Central memory CD8-positive, alpha-beta T cell (primary cell): ENCODE measurements around the gene EFTUD2.
A peak's percentile ranks its signal among the peaks of the same experiment; 100 is the strongest.
"Not testable (repeated sequence)": the region's sequence is repeated elsewhere in the genome, so short reads cannot be mapped to it uniquely, and the experiment has no call there.

Source experiments
- ATAC-seq: fragments of 150-1000 bp; cut with Tn5 transposase; replicated peaks from 2 replicates; pipeline ENCODE4 v1.10.0; 2022; ENCODE audit warnings: mild to moderate bottlenecking, moderate FRiP score, moderate number of reproducible peaks; ENCODE audit not compliant: poor library complexity, severe bottlenecking; ENCODE audit errors: extremely low read depth
- DNase-seq, 2 donors: peaks; one replicate each; pipeline ENCODE4 v3.0.0; 2021; ENCODE audit warnings: low spot score in 2 of 2
- H3K27ac Mint-ChIP-seq: one replicate; pipeline ENCODE4 v1.8.0; 2022; ENCODE audit warnings: low read depth, mild to moderate bottlenecking, moderate library complexity, mixed read lengths
- H3K27me3 Mint-ChIP-seq: one replicate; pipeline ENCODE4 v1.8.0; 2022; ENCODE audit warnings: mixed read lengths
- H3K36me3 Mint-ChIP-seq: one replicate; pipeline ENCODE4 v1.8.0; 2022; ENCODE audit warnings: mild to moderate bottlenecking, moderate library complexity, mixed read lengths; ENCODE audit not compliant: insufficient read depth
- H3K4me1 Mint-ChIP-seq: one replicate; pipeline ENCODE4 v1.8.0; 2022; ENCODE audit warnings: mixed read lengths
- H3K4me3 Mint-ChIP-seq: one replicate; pipeline ENCODE4 v1.8.0; 2022; ENCODE audit warnings: mild to moderate bottlenecking, moderate library complexity, mixed read lengths
- H3K9me3 Mint-ChIP-seq: one replicate; pipeline ENCODE4 v1.8.0; 2022; ENCODE audit warnings: mixed read lengths

Gene EFTUD2

DNA sequence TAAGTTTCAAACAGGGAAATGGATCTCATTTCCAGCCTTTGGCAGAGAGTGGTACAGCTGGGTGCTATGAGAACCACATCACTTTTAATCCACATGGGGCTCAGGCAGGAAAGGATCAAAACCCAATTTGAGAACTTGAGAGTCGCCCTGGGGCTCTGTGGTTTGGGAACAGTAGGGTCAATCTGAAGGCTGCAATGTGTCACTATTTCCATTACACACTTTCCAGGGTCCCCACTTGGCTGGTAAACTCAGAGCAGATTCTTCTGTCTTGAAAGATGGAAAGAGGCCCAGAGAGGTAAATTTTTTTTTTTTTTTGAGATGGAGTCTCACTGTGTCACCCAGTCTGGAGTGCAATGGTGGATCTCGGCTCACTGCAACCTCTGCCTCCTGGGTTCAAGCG lies 58.3 kb downstream of the EFTUD2 start:
- Mint-ChIP-seq H3K4me3 (no peak overlapping the region), H3K4me1 (no peaks in the 10 kb centered on the region), H3K27me3 (no peaks in the 10 kb centered on the region), H3K27ac (no peak overlapping the region), H3K9me3 (no peaks in the 10 kb centered on the region), H3K36me3 (no peaks in the 10 kb centered on the region)
- DNase-seq = no peak
- ATAC-seq = no peak

DNA sequence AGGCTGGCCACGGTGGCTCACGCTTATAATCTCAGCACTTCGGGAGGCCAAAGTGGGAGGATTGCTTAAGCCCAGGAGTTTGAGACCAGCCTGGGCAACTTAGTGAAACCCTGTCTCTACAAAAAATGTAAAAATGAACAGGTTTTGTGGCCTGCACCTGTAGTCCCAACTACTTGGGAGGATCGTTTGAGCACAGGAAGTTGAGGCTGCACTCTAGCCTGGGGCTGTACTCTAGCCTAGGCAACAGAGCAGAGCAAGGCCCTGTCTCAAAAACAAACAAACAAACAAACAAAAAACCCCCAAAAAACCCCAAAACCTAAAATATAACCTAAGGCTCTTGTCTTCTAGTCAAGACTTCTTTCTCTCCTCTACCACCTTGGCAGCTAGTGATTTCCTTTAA lies 59.0 kb downstream of the EFTUD2 start:
- Mint-ChIP-seq H3K36me3 (no peaks in the 10 kb centered on the region), H3K4me3 (no peak overlapping the region)
- ATAC-seq = no peak

DNA sequence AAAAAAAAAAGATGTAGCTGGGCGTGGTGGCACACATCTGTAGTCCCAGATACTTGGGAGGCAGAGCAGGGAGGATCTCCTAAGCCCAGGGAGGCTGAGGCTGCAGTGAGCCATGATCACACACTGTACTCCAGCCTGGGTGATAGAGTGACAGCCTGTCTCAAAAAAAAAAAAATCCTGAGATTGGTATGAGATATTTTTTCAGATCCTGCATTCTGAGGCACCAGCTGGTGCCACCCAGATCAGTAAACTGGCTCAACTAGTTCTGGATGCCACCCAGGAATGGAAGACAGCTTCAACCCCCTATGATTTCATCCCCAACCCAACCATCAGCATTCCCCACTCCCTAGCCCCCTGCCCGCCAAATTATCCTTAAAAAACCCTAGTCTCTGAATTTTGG lies 62.0 kb downstream of the EFTUD2 start:
- Mint-ChIP-seq H3K9me3 (no peaks in the 10 kb centered on the region), H3K36me3 (no peaks in the 10 kb centered on the region), H3K27ac (no peak overlapping the region), H3K4me3 (no peak overlapping the region), H3K27me3 (peaks cover 21% of the 10 kb centered on the region), H3K4me1 (no peaks in the 10 kb centered on the region)
- ATAC-seq (no peak), DNase-seq (no peak)

More for the DNA sequence above, 59.0 kb downstream of the EFTUD2 start:
- no peaks in the 10 kb centered on the region for H3K27me3 Mint-ChIP-seq
- no peaks in the 10 kb centered on the region for H3K4me1 Mint-ChIP-seq
- H3K9me3 Mint-ChIP-seq = no peaks in the 10 kb centered on the region
- no peak overlapping the region for H3K27ac Mint-ChIP-seq
- no peak for DNase-seq

DNA sequence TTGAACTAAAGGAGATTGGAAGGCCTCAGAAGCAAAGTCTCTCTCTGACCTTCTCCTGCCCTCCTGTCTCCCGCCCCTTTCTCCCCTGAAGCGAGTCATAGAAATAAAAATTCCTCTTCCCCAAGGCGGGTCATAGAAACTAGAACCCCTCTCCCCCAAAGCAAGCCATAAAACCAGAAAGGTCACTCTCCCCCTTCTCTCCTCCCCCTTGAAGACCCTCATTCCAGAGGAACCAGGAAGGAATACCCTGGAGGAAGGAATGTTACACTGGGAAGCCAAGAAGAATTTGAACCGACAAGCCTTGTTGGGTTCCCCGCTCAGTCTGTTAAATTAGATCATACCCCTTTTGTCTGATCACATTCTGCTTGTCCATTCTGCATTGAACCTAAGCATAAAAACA lies 66.4 kb downstream of the EFTUD2 start:
- ATAC-seq (no peak), DNase-seq (no peak)
- Mint-ChIP-seq H3K36me3 (peaks cover 1% of the 10 kb centered on the region), H3K27ac (no peak overlapping the region), H3K9me3 (no peaks in the 10 kb centered on the region), H3K27me3 (peaks cover 56% of the 10 kb centered on the region), H3K4me3 (no peak overlapping the region), H3K4me1 (peaks cover 11% of the 10 kb centered on the region)

DNA sequence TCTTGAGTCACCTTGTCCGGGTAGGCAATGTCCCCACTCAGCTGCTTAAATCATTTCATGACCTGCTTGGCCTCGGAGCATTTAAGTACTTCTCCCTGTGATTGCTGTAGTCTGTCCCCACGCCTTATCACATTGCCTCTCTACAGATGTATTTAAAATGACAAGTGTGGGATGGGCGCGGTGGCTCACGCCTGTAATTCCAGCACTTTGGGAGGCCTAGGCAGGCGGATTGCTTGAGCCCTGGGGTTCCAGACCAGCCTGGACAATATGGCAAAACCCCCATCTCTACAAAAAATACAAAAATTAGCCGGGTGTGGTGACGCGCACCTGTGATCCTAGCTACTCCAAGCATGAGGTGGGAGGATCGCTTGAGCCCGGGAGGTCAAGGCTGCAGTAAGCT lies 67.9 kb downstream of the EFTUD2 start:
- Mint-ChIP-seq H3K27ac (no peak overlapping the region), H3K27me3 (peaks cover 70% of the 10 kb centered on the region), H3K4me3 (no peak overlapping the region), H3K4me1 (peaks cover 11% of the 10 kb centered on the region), H3K9me3 (no peaks in the 10 kb centered on the region), H3K36me3 (peaks cover 1% of the 10 kb centered on the region)
- DNase-seq (no peak), ATAC-seq (no peak)

DNA sequence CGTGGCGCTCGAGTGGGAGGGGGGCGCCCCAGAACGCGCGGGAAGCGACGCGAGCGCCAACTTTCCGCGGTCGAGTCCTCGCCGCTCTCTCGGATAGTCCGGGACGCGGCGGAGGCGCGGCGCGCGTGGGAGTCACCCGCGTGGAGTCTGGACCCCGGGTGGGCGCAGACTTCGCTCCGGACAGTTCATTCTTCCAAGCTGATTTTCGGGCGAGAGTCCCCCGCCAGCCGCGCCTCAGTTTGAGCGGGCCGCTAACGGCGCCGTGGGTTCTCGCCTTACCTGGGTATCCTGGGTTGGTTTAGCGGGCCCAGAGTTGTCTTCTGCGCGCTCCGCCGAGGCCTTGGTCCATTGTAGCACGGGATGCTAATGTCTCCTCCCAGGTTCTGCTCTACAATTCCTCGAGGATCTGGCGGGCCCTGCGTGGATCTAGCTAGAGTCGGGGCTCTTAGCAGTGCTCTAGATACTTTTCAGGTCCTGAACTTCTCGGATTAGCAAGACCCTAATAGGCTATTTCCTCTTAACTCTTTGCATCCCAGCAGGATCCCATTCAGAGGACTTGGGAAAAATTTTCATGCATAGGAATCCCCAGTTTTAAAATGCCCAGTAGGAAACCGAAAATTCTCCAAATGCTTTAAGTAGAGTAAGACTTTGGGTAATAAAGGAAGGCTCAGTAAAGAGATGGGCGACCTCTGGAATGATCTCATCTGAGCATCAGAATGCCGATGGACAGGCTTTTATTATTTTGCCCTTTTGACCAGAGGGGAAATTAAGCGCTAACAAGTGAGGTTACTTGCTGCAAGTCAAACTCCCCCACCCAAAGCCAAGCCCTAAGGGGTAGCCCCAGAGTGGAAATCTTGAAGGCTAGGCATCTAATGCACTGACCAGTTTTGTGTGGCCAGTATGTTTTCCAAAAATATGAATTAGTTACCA lies 68.6 kb downstream of the EFTUD2 start:
- Mint-ChIP-seq H3K4me1 (peaks cover 11% of the 10 kb centered on the region), H3K36me3 (peaks cover 1% of the 10 kb centered on the region), H3K9me3 (no peaks in the 10 kb centered on the region), H3K27ac (no peak overlapping the region), H3K27me3 (peaks cover 74% of the 10 kb centered on the region), H3K4me3 (peak overlapping the region; percentile 68)
- peak; percentile 28 for ATAC-seq
- DNase-seq = no peak

DNA sequence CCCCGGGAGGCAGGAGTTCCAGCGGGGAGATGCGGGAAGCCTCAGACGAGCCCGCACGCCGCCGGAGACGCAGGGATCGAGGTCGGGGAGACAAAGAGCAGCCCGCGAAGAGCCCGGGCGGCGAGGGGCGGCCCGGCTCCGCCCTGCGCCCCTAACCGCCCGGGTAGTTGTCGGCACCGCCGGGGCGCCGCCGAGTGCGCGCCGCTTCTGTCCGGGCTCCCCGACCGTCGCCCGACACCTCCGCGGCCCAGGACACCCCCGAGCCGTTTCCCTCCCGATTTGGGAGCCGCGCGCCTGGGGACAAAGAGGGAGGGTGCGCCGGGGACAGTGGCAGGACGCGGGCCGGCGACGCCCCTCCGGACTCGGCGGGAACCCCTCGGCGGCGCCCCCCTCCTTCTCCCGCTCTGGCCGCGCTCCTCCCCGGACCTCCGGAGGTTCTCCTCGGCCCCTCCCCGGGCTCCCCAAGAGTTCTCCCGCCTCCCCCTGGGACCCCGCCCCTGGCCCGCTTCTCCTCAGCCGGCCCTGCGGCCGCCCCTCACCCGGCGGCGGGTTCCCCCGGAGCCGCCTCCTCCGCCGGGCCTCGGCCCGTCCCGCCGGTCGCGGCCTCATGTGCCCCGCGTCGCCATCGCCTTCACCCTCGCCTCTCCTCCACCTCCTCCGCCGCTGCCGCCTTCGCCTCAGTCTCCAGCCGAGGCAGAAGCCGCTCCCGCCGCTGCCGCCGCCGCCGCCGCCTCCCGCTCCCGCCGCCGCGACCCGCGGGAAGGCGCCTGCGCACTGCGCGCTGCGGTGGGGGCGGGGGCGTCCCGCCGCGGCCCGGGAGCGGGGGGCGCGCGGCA lies 69.5 kb downstream of the EFTUD2 start, which contains the start of gene GJC1:
Gene GJC1 (minus strand): TSS at position 765 of the 836 bp plus-strand sequence. CDS start 24,470 bp downstream, outside the sequence.
- DNase-seq (no peak), ATAC-seq (peak; percentile 19)
- Mint-ChIP-seq H3K36me3 (peaks cover 1% of the 10 kb centered on the region), H3K9me3 (no peaks in the 10 kb centered on the region), H3K4me1 (peaks cover 11% of the 10 kb centered on the region), H3K27me3 (peaks cover 74% of the 10 kb centered on the region), H3K4me3 (peak within 1 kb of the TSS; percentile 81), H3K27ac (peak within 1 kb of the TSS; percentile 5)

DNA sequence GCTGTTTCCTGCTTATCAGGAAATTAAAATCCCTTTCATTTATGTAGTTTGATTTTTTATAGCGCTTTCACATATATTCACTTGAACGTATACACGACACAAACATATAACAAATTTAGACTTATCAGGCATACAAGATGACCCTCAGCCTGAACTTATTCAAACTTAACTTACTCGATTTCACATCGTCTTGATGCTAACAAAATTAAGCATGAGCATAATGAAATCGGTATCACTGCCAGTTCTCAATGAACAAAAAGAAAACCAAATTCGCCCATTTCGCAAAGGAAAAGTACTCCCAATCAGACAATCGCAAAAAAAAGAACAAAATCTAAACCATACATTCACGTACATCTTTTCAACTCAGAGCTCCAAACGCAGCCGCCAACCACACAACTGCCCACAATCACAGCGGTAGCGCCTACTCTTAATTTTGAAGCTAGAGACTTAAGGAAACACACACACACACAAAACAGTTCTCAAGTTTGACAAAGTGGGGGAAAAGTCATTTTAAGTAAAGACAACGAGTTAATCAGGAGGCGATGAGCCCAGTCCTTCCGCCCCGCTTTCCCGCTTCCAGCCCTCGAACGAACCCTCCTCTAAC lies 70.2 kb downstream of the EFTUD2 start:
- Mint-ChIP-seq H3K4me1 (peaks cover 11% of the 10 kb centered on the region), H3K9me3 (no peaks in the 10 kb centered on the region), H3K4me3 (peak overlapping the region; percentile 81), H3K27me3 (peaks cover 71% of the 10 kb centered on the region), H3K27ac (peak overlapping the region; percentile 5), H3K36me3 (peaks cover 1% of the 10 kb centered on the region)
- DNase-seq (no peak), ATAC-seq (no peak)

DNA sequence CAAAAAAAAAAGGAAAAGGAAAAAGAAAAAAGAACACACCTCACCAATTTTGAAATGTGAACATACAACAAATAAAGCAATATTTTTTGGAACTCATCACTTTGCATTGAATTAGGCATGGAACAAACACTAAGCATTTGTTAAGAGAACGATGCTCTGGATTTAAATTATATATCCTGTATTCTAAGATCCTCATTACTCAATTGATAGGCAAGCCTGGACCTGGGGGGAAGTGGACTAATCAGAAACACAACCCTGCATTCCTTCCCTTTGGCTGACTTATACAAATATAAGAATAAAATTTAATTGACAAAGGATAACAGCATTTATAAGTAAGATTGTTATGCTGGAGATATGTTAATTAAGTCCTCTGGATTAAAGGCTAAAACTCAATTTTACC lies 71.4 kb downstream of the EFTUD2 start:
- DNase-seq (no peak), ATAC-seq (no peak)
- Mint-ChIP-seq H3K4me1 (peaks cover 11% of the 10 kb centered on the region), H3K9me3 (no peaks in the 10 kb centered on the region), H3K27ac (no peak overlapping the region), H3K36me3 (peaks cover 1% of the 10 kb centered on the region), H3K4me3 (no peak overlapping the region), H3K27me3 (peaks cover 70% of the 10 kb centered on the region)

DNA sequence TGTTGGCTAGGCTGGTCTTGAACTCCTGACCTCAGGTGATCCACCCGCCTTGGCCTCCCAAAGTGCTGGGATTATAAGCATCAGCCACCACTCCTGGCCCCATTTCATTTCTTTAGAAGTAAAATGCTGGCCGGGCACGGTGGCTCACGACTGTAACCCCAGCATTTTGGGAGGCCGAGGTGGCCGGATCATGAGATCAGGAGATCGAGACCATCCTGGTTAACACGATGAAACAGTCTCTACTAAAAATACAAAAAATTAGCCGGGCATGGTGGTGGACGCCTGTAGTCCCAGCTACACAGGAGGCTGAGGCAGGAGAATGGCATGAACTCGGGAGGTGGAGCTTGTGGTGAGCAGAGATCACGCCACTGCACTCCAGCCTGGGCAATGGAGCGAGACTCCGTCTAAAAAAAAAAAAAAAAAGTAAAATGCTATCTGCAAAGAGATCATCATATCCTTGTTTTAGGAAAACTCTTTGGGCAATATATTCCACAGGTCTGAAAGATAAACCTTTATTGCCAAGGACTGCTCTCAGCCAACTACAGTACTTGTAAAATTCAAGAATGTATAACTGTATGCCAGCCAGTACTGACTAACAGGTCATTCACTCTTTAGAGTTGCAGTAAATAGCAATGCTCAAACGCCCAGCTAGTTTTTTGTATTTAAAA lies 73.0 kb downstream of the EFTUD2 start:
- no peaks in the 10 kb centered on the region for H3K9me3 Mint-ChIP-seq
- DNase-seq (no peak), ATAC-seq (no peak)
- peaks cover 57% of the 10 kb centered on the region for H3K27me3 Mint-ChIP-seq
- peaks cover 11% of the 10 kb centered on the region for H3K4me1 Mint-ChIP-seq
- peaks cover 1% of the 10 kb centered on the region for H3K36me3 Mint-ChIP-seq
- H3K27ac Mint-ChIP-seq = no peak overlapping the region
- H3K4me3 Mint-ChIP-seq = no peak overlapping the region

DNA sequence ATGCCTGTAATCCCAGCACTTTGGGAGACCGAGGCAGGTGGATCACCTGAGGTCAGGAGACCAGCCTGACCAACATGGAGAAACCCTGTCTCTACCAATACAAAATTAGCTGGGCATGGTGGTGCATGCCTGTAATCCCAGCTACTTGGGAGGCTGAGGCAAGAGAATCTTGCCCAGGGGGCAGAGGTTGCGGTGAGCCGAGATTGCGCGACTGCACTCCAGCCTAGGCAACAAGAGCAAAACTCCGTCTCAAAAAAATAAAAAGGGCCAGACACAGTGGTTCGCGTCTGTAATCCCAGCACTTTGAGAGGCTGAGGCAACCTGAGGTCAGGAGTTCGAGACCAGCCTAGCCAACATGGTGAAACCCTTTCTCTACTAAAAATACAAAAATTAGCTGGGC lies 74.0 kb downstream of the EFTUD2 start:
- not testable (repeated sequence) for H3K4me3 Mint-ChIP-seq, ATAC-seq, H3K9me3 Mint-ChIP-seq, H3K36me3 Mint-ChIP-seq, H3K27ac Mint-ChIP-seq, DNase-seq
- Mint-ChIP-seq H3K27me3 (peaks cover 52% of the 10 kb centered on the region), H3K4me1 (peaks cover 11% of the 10 kb centered on the region)

DNA sequence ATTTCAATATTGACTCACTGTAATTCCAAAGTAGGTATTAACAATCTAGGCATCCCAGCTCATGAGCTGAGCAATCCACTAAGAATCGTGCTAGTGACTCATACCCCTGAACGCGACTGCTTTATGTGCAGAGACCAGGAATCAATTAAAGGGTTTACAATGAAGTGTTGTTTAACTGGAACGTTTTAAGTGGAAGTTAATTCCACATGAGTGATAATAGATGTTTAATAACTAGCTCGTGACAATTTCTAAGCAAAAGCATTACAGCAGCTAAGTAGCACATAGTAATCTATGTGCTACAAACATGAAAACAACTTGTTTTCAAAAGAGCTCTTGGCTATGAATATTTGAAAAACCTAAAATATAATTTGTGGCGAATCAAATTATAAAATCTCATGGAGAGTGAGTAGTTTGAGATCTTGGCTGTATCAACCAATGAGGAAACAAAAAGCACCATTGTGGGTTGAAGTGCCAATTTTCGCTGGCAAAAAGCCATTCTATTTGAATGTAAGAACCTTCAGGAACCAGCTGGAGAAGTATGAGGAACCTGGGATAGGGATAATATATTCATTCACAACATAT lies 78.5 kb downstream of the EFTUD2 start:
- Mint-ChIP-seq H3K4me3 (no peak overlapping the region), H3K27ac (no peak overlapping the region), H3K9me3 (no peaks in the 10 kb centered on the region), H3K4me1 (no peaks in the 10 kb centered on the region), H3K27me3 (peaks cover 40% of the 10 kb centered on the region), H3K36me3 (no peaks in the 10 kb centered on the region)
- ATAC-seq (no peak), DNase-seq (no peak)
